Activated naive CD4-positive, alpha-beta T cell treated with anti-CD3 and anti-CD28 coated beads, Interleukin-2, amount 50 U/mL, for 24 hours (primary cell): ENCODE results near the gene GPR137C.
"Not testable (repeated sequence)": the region's sequence is repeated elsewhere in the genome, so short reads cannot be mapped to it uniquely, and the experiment has no call there.

Experiments
- H3K27ac Mint-ChIP-seq: one replicate; pipeline ENCODE4 v1.8.0; 2021; ENCODE audit warnings: mild to moderate bottlenecking, mixed read lengths
- H3K27me3 Mint-ChIP-seq: one replicate; pipeline ENCODE4 v1.8.0; 2021; ENCODE audit warnings: mixed read lengths
- H3K36me3 Mint-ChIP-seq: one replicate; pipeline ENCODE4 v1.8.0; 2021; ENCODE audit warnings: mixed read lengths
- H3K4me1 Mint-ChIP-seq: one replicate; pipeline ENCODE4 v1.8.0; 2021; ENCODE audit warnings: mixed read lengths
- H3K4me3 Mint-ChIP-seq: one replicate; pipeline ENCODE4 v1.8.0; 2021; ENCODE audit warnings: mild to moderate bottlenecking, mixed read lengths
- H3K9me3 Mint-ChIP-seq: one replicate; pipeline ENCODE4 v1.8.0; 2021; ENCODE audit warnings: mixed read lengths

Gene GPR137C

DNA sequence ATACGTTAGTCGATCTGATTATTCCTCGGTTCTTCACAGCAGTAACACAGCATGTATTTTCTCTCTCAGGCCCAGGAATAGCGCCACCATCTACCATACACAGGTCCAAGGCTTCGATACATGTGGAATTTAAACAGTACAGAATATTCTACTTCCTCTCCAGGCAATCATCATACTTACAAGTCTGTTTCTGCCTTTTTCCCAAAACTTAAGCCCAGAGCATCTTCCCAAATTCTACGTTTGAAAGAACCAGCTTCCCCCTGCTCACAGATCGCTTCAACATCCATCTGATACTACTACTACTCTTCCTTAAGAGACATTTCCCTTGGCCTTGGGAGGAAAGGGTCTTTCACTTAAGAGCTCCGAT, 957 bp upstream of the GPR137C start:
- H3K4me3 Mint-ChIP-seq: peak overlapping the region; percentile 95
- no peaks in the 10 kb centered on the region for H3K9me3 Mint-ChIP-seq
- H3K27me3 Mint-ChIP-seq: peaks cover 5% of the 10 kb centered on the region
- H3K4me1 Mint-ChIP-seq: peaks cover 32% of the 10 kb centered on the region
- no peaks in the 10 kb centered on the region for H3K36me3 Mint-ChIP-seq
- H3K27ac Mint-ChIP-seq: peak overlapping the region; percentile 85

DNA sequence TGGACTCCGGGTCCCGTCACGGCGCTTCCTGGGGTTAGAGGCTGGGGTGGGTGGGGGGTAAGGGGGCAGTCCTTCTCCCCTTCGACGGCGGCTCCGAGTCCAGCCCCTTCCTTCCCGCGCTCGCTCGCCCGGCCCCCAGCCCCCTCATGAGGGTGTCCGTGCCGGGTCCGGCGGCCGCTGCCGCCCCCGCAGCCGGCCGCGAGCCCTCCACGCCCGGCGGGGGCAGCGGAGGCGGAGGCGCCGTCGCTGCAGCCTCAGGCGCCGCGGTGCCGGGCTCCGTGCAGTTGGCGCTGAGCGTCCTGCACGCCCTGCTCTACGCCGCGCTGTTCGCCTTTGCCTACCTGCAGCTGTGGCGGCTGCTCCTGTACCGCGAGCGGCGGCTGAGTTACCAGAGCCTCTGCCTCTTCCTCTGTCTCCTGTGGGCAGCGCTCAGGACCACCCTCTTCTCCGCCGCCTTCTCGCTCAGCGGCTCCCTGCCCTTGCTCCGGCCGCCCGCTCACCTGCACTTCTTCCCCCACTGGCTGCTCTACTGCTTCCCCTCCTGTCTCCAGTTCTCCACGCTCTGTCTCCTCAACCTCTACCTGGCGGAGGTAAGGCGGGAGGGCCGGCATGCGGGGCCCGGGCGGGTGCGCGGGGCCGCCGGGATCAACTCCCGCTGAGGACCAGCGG, 500 bp downstream of the GPR137C start:
- H3K36me3 Mint-ChIP-seq: no peaks in the 10 kb centered on the region
- H3K27me3 Mint-ChIP-seq: peaks cover 5% of the 10 kb centered on the region
- H3K9me3 Mint-ChIP-seq: no peaks in the 10 kb centered on the region
- H3K27ac Mint-ChIP-seq: no peak overlapping the region
- peaks cover 32% of the 10 kb centered on the region for H3K4me1 Mint-ChIP-seq
- H3K4me3 Mint-ChIP-seq: peak overlapping the region; percentile 95

DNA sequence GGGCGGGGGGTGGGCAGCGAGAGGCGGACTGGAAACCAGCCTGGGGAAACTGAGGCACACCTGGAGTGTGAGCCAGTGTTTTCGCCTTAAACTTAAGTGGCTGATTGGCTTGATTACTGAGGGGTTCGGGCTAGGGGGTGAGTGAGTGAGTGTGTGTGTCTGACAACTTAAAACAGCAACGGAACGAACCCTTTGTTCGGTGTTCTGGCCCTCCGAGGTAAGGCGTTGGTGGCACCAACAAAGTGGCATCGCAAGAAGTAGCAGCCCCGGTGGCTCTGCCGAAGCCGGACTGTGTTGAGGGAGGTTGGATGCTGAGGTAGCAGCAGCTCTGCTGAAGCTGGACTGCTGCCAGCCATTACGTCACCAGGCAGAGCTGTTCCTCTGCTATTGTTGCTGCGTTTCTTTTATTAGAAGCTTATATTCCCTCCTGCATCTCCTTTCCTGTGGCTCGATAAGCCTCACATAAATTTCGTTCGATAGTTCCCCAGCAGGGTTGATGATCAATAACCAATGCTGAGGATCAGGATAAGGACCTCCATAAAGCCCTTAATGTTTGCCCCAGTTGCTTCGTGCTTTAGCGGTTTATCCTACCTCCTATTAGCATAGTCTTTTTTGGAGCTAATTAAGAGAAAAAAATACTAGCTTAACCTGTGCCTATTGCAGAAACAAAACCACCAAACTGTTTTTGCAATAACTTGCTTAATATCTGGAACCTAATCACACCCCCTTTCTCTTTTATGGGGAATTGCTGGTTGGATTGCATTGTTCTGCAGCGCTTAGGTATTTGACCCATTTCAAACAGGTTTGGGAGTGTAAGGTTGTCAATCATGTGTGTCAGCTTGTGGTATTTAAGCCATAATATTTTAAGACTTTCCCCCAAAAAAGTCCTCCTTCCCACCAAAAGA, 1.3 kb downstream of the GPR137C start:
- Mint-ChIP-seq H3K4me1 (peaks cover 31% of the 10 kb centered on the region), H3K36me3 (no peaks in the 10 kb centered on the region), H3K27ac (peak overlapping the region; percentile 62), H3K4me3 (peak overlapping the region; percentile 95), H3K9me3 (peaks cover 5% of the 10 kb centered on the region), H3K27me3 (peaks cover 5% of the 10 kb centered on the region)

DNA sequence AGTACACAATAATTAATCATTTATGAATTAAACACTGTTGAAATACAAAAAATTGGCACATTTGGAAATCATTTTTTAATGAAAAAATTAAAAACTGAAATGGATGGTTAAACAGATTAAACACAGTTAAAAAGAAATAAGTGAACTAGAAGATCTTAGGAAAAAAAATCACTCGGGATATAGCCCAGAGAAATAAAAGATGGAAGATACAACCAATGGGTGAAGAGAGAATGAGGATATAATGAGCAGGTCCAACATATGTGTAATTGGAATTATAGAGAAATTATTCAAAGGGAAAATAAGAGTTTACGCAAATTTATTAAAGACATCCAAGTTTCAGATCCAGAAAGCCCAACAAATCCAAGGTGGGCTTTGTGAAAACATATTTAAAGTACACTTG, 6.1 kb downstream of the GPR137C start:
- peaks cover 5% of the 10 kb centered on the region for H3K9me3 Mint-ChIP-seq

DNA sequence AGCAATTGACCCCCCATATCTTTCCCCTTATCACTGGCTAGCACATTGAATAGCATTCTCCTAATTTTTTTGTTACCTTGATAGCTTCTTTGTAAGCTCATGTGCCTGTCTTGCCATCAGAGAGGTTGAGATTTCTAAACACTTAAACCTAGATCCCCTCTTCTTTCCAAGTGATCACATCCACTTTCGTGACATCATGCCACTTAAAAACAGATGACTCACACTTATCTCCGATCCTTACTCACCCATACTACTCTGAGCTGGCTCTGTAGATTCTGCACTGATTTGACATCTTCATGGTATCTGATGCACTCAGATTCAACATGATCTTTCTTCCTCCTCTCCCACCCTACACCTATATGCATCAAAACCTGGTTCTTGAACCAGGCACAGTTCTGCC, 10.5 kb downstream of the GPR137C start:
- no peak overlapping the region for H3K27ac Mint-ChIP-seq
- peaks cover 5% of the 10 kb centered on the region for H3K9me3 Mint-ChIP-seq
- peaks cover 3% of the 10 kb centered on the region for H3K27me3 Mint-ChIP-seq
- H3K4me1 Mint-ChIP-seq: no peaks in the 10 kb centered on the region
- H3K4me3 Mint-ChIP-seq: no peak overlapping the region
- H3K36me3 Mint-ChIP-seq: no peaks in the 10 kb centered on the region

More for the DNA sequence above, 6.1 kb downstream of the GPR137C start:
- H3K27me3 Mint-ChIP-seq: peaks cover 5% of the 10 kb centered on the region
- H3K27ac Mint-ChIP-seq: no peak overlapping the region
- no peak overlapping the region for H3K4me3 Mint-ChIP-seq
- no peaks in the 10 kb centered on the region for H3K36me3 Mint-ChIP-seq
- peaks cover 5% of the 10 kb centered on the region for H3K4me1 Mint-ChIP-seq

DNA sequence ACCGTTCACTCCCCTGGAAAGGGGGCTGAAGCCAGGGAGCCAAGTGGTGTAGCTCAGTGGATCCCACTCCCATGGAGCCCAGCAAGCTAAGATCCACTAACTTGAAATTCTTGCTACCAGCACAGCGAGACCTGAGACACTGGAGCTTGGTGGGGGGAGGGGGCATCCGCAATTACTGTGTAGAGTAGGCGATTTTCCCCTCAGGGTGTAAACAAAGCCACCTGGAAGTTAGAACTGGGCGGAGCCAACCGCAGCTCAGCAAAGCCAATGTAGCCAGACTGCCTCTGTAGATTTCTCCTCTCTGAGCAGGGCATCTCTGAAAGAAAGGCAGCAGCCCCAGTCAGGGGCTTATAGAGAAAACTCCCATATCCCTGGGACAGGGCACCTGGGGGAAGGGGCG, 15.8 kb downstream of the GPR137C start:
- not testable (repeated sequence) for H3K27ac Mint-ChIP-seq, H3K4me1 Mint-ChIP-seq, H3K4me3 Mint-ChIP-seq, H3K27me3 Mint-ChIP-seq, H3K36me3 Mint-ChIP-seq
- H3K9me3 Mint-ChIP-seq: peaks cover 12% of the 10 kb centered on the region

DNA sequence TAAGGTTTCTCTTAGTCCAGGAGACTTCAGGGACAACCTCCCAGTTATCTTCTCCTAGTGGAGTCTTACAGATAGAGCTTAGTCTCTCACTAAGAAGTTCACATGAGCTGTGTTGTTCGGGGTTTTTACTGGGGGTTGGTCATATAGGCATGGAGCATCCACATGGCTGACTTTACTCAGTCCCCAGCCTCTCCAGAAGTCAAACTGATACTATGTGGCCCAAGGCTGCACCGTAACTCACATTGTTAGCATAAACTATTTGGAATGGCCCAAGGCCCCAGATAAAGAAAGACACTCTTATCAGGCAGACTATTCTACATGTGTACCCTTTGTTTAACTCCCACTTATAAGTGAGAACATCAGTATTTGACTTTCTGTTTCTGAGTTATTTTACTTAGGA, 23.2 kb downstream of the GPR137C start:
- Mint-ChIP-seq H3K27me3 (peaks cover 4% of the 10 kb centered on the region), H3K27ac (no peak overlapping the region), H3K9me3 (peaks cover 3% of the 10 kb centered on the region), H3K36me3 (peaks cover 1% of the 10 kb centered on the region), H3K4me3 (no peak overlapping the region), H3K4me1 (no peaks in the 10 kb centered on the region)

DNA sequence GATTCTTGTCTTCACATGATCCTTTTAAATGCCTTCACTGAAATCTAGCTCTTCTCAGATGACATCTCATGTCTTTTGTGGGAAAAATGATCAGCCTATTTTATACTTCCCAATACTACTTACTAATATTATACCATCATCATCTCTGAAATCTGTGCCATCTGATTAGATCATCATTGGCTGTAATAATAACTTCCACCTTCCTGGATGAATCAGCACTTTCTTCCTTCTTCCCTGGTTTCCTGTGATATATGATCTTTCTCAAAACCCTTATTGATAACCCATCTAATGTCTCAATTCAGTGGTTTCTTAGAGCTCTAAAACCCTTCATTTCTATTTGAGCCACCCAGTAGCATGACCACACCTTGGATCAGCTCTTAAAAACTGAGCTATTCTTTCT, 30.9 kb downstream of the GPR137C start:
- Mint-ChIP-seq H3K27me3 (no peaks in the 10 kb centered on the region), H3K36me3 (no peaks in the 10 kb centered on the region), H3K4me1 (no peaks in the 10 kb centered on the region), H3K9me3 (no peaks in the 10 kb centered on the region), H3K27ac (no peak overlapping the region), H3K4me3 (no peak overlapping the region)

DNA sequence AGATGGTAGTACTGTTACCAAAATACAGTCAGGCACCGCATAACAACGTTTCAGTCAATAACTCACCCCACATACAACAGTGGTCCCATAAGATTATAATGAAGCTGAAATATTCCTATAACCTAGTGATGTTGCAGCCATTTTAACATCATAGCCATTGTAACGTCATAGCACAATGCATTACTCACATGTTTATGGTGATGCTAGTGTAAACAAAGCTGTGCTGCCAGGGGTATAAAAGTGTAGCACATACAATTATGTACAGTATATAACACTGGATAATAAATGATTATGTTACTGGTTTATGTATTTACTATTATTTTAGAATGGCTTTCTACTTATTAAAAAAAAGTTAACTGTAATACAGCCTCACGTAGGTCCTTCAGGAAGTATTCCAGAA, 37.0 kb downstream of the GPR137C start:
- no peaks in the 10 kb centered on the region for H3K4me1 Mint-ChIP-seq
- H3K27ac Mint-ChIP-seq: no peak overlapping the region
- H3K27me3 Mint-ChIP-seq: no peaks in the 10 kb centered on the region
- no peaks in the 10 kb centered on the region for H3K9me3 Mint-ChIP-seq
- H3K36me3 Mint-ChIP-seq: peaks cover 3% of the 10 kb centered on the region
- H3K4me3 Mint-ChIP-seq: no peak overlapping the region

DNA sequence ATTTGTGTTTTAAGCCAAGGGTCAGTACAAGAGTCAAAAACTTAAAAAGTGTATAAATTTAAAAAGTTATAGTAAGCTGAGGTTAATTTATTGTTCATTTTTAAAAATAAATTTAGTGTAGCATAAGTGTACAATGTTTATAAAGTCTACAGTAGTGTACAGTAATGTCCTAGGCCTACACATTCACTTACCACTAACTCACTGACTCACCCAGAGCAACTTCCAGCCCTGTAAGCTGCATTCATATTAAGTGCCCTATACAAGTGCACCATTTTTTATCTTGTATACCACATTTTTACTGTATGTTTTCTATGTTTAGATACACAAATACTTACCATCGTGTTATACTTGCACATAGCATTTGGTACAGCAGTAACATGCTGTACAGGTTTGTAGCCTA, 37.7 kb downstream of the GPR137C start:
- H3K36me3 Mint-ChIP-seq: peaks cover 4% of the 10 kb centered on the region
- no peak overlapping the region for H3K27ac Mint-ChIP-seq
- peaks cover 2% of the 10 kb centered on the region for H3K9me3 Mint-ChIP-seq
- H3K27me3 Mint-ChIP-seq: no peaks in the 10 kb centered on the region
- no peaks in the 10 kb centered on the region for H3K4me1 Mint-ChIP-seq
- H3K4me3 Mint-ChIP-seq: no peak overlapping the region

DNA sequence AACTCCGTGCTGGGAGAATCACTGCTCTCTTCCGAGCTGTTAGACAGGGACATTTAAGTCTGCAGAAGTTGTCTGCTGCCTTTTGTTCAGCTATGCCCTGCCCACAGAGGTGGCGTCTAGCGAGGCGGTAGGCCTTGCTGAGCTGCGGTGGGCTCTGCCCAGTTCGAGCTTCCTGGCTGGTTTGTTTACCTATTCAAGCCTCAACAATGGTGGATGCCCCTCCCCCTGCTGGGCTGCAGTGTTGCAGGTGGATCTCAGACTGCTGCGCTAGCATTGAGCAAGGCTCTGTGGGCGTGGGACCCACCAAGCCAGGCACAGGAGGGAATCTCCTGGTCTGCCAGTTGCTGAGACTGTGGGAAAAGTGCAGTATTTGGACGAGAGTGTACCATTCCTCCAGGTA, 43.7 kb downstream of the GPR137C start:
- no peaks in the 10 kb centered on the region for H3K27me3 Mint-ChIP-seq

DNA sequence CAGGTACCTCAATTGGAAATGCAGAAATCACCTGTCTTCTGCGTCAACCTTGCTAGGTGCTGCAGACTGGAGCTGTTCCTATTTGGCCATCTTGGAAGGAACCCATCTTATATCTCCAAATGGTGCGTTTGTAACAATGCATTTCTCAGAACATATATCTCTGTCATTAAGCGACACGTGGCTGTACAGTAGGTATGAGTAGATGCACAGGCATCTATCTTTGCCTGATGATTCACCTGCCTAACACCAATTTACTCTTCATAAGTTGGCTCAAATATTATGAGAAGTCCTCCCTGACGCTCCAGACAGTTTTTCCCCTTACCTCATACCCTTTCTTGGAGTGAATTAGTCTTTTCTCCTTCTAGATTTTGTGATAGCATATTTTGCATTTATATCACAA, 44.2 kb downstream of the GPR137C start:
- Mint-ChIP-seq H3K27me3 (no peaks in the 10 kb centered on the region), H3K4me1 (no peaks in the 10 kb centered on the region), H3K9me3 (peaks cover 11% of the 10 kb centered on the region), H3K27ac (no peak overlapping the region), H3K36me3 (peaks cover 7% of the 10 kb centered on the region), H3K4me3 (no peak overlapping the region)

More for the DNA sequence above, 43.7 kb downstream of the GPR137C start:
- H3K27ac Mint-ChIP-seq: no peak overlapping the region
- H3K4me1 Mint-ChIP-seq: no peaks in the 10 kb centered on the region
- peaks cover 7% of the 10 kb centered on the region for H3K36me3 Mint-ChIP-seq
- H3K4me3 Mint-ChIP-seq: no peak overlapping the region
- peaks cover 11% of the 10 kb centered on the region for H3K9me3 Mint-ChIP-seq

DNA sequence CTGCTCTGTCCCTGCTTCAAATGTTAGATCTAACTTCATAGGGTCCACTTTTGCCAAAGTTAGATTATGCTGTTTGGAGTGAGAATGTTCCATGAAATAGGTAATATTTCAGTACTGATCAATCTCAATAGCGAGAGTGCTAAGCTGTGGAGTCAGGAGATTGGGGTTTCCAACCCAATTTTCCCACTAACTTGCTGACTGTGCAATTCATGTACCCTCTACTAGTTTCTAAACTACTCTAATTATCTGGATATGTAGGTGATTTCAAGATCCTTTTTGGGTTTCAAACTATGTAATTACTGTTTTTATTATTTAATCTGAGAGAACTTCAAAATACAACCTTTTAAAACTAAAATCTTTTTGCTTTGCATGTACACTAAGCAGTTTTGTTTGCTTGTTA, 45.9 kb downstream of the GPR137C start:
- H3K27me3 Mint-ChIP-seq: no peaks in the 10 kb centered on the region
- H3K27ac Mint-ChIP-seq: no peak overlapping the region
- no peaks in the 10 kb centered on the region for H3K4me1 Mint-ChIP-seq
- peaks cover 11% of the 10 kb centered on the region for H3K9me3 Mint-ChIP-seq
- no peak overlapping the region for H3K4me3 Mint-ChIP-seq
- peaks cover 7% of the 10 kb centered on the region for H3K36me3 Mint-ChIP-seq

DNA sequence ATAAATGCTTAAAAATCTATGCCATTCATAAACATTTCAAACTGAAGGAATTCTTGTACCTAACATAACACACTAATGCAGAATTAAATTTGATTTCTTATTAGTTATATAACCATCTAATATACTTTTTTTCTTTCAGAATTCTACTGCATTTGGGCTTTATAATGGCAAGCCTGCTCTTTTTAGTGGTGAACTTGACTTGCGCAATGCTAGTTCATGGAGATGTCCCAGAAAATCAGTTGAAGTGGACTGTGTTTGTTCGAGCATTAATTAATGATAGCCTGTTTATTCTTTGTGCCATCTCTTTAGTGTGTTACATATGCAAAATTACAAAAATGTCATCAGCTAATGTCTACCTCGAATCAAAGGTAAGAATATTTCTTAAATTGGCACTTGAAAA, 47.3 kb downstream of the GPR137C start:
- H3K27me3 Mint-ChIP-seq: no peaks in the 10 kb centered on the region
- H3K36me3 Mint-ChIP-seq: peaks cover 6% of the 10 kb centered on the region
- no peak overlapping the region for H3K27ac Mint-ChIP-seq
- no peak overlapping the region for H3K4me3 Mint-ChIP-seq
- H3K9me3 Mint-ChIP-seq: peaks cover 16% of the 10 kb centered on the region
- no peaks in the 10 kb centered on the region for H3K4me1 Mint-ChIP-seq

DNA sequence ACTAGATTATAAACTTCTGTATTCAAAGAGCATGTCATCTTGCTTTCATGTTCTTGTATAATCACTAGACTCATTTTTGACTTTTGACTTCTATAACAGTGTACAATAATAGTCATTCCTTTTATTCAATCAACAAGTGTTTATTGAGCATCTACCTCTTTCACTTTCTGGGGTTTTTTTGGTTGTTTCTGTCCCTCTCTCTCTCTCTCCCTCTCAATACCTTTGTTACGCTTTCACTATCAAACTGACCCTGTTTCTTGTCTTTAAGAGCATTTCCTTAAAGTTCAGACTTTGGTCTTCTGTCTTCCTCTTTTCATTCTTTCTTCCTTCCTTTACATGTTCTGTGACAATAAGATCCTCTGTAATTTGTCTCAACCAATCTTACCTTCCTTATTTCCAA, 49.5 kb downstream of the GPR137C start:
- Mint-ChIP-seq H3K9me3 (peaks cover 16% of the 10 kb centered on the region), H3K4me3 (no peak overlapping the region), H3K27ac (no peak overlapping the region), H3K36me3 (peaks cover 7% of the 10 kb centered on the region), H3K4me1 (no peaks in the 10 kb centered on the region), H3K27me3 (peaks cover 2% of the 10 kb centered on the region)

DNA sequence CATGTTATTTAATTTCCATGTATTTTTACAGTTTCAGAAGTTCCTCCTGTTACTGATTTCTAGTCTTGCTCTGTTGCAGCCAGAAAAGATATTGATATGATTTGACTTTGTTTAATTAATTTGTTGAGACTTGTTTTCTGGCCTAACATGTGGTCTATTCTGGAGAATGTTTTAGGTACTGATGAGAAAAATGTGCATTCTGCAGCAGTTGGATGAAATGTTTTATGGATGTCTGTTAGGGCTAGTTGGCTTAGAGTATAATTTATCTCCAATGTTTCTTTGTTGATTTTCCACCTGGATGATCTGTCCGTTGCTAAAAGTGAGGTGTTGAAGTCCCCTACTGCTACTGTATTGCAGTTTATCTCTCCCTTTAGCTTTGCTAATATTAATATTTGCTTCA, 54.4 kb downstream of the GPR137C start:
- Mint-ChIP-seq H3K36me3 (peaks cover 7% of the 10 kb centered on the region), H3K4me3 (no peak overlapping the region), H3K27me3 (peaks cover 2% of the 10 kb centered on the region), H3K27ac (no peak overlapping the region), H3K4me1 (no peaks in the 10 kb centered on the region), H3K9me3 (peaks cover 16% of the 10 kb centered on the region)
